Stomach smooth muscle (tissue), 2 donors: ENCODE data around the gene MTMR3.

Experiments used
- H3K27ac ChIP-seq: one replicate; pipeline ENCODE4 v1.7.0; 2013; ENCODE audit warnings: mild to moderate bottlenecking, low read length, inconsistent platforms
- H3K27me3 ChIP-seq, 2 donors: one replicate each; pipeline ENCODE4 v1.7.0; 2013; ENCODE audit warnings: low read length in 2 of 2; ENCODE audit not compliant: insufficient read depth in 2 of 2, control insufficient read depth in 1 of 2
- H3K36me3 ChIP-seq, 2 donors: one replicate each; pipeline ENCODE4 v1.7.0; 2013; ENCODE audit warnings: low read length in 2 of 2; ENCODE audit not compliant: control insufficient read depth in 2 of 2, insufficient read depth in 2 of 2
- H3K4me1 ChIP-seq: one replicate; pipeline ENCODE4 v1.7.0; 2013; ENCODE audit warnings: low read length; ENCODE audit not compliant: control insufficient read depth, insufficient read depth
- H3K4me3 ChIP-seq, 2 donors: one replicate each; pipeline ENCODE4 v1.7.0; 2013; ENCODE audit warnings: low read length in 2 of 2
- H3K9ac ChIP-seq, 2 donors: one replicate each; pipeline ENCODE4 v1.7.0; 2013; ENCODE audit warnings: low read length in 2 of 2, mild to moderate bottlenecking in 1 of 2
- H3K9me3 ChIP-seq, 2 donors: one replicate each; pipeline ENCODE4 v1.7.0; 2013; ENCODE audit warnings: low read length in 2 of 2; ENCODE audit not compliant: control insufficient read depth in 2 of 2
- donor health status: healthy.
- donor health status: Pancreatic carcinoma.

Gene MTMR3

GRCh38 chr22:29940526-29940925 lies 57.6 kb downstream of the MTMR3 start:
- no peaks in the 10 kb centered on the region for H3K36me3 ChIP-seq
- H3K9me3 ChIP-seq: no peaks in the 10 kb centered on the region
- no peak overlapping the region for H3K9ac ChIP-seq
- H3K4me3 ChIP-seq: no peak overlapping the region
- H3K4me1 ChIP-seq: no peaks in the 10 kb centered on the region
- H3K27me3 ChIP-seq: no peaks in the 10 kb centered on the region
- H3K27ac ChIP-seq: no peak overlapping the region

- H3K36me3 ChIP-seq: no peaks in the 10 kb centered on the region
- H3K9me3 ChIP-seq: no peaks in the 10 kb centered on the region
- no peak overlapping the region for H3K9ac ChIP-seq
- H3K4me3 ChIP-seq: no peak overlapping the region
- peaks cover 7% of the 10 kb centered on the region for H3K4me1 ChIP-seq
- no peak overlapping the region for H3K27ac ChIP-seq
- H3K27me3 ChIP-seq: no peaks in the 10 kb centered on the region
Measured at GRCh38 chr22:29944339-29944738, 61.4 kb downstream of the MTMR3 start.

GRCh38 chr22:29945435-29945834 lies 62.5 kb downstream of the MTMR3 start:
- no peaks in the 10 kb centered on the region for H3K36me3 ChIP-seq
- no peak overlapping the region for H3K9ac ChIP-seq
- H3K27me3 ChIP-seq: no peaks in the 10 kb centered on the region
- peaks cover 7% of the 10 kb centered on the region for H3K4me1 ChIP-seq
- no peak overlapping the region for H3K27ac ChIP-seq
- H3K4me3 ChIP-seq: no peak overlapping the region
- H3K9me3 ChIP-seq: no peaks in the 10 kb centered on the region

GRCh38 chr22:29946220-29946619 lies 63.2 kb downstream of the MTMR3 start:
- H3K36me3 ChIP-seq: no peaks in the 10 kb centered on the region
- H3K4me3 ChIP-seq: no peak overlapping the region
- no peaks in the 10 kb centered on the region for H3K9me3 ChIP-seq
- no peaks in the 10 kb centered on the region for H3K27me3 ChIP-seq
- no peak overlapping the region for H3K27ac ChIP-seq
- H3K9ac ChIP-seq: no peak overlapping the region
- H3K4me1 ChIP-seq: peaks cover 7% of the 10 kb centered on the region

- Histone ChIP-seq H3K9me3 (no peaks in the 10 kb centered on the region), H3K4me1 (peaks cover 7% of the 10 kb centered on the region), H3K36me3 (no peaks in the 10 kb centered on the region), H3K9ac (no peak overlapping the region), H3K27me3 (no peaks in the 10 kb centered on the region), H3K4me3 (peak overlapping the region in 1 of 2 donors; percentile 40), H3K27ac (no peak overlapping the region)
Measured at GRCh38 chr22:29947410-29948384, 64.7 kb downstream of the MTMR3 start.

GRCh38 chr22:29948385-29948769 lies 65.4 kb downstream of the MTMR3 start:
- no peak overlapping the region for H3K4me3 ChIP-seq
- H3K36me3 ChIP-seq: no peaks in the 10 kb centered on the region
- no peaks in the 10 kb centered on the region for H3K9me3 ChIP-seq
- no peaks in the 10 kb centered on the region for H3K27me3 ChIP-seq
- no peak overlapping the region for H3K27ac ChIP-seq
- no peak overlapping the region for H3K9ac ChIP-seq
- H3K4me1 ChIP-seq: peaks cover 7% of the 10 kb centered on the region

- Histone ChIP-seq H3K9me3 (no peaks in the 10 kb centered on the region), H3K9ac (no peak overlapping the region), H3K4me1 (peaks cover 7% of the 10 kb centered on the region), H3K36me3 (no peaks in the 10 kb centered on the region), H3K4me3 (no peak overlapping the region), H3K27ac (no peak overlapping the region), H3K27me3 (no peaks in the 10 kb centered on the region)
Measured at GRCh38 chr22:29949872-29950271, 66.9 kb downstream of the MTMR3 start.

GRCh38 chr22:29951791-29952413 lies 68.9 kb downstream of the MTMR3 start:
- no peaks in the 10 kb centered on the region for H3K36me3 ChIP-seq
- H3K9me3 ChIP-seq: no peaks in the 10 kb centered on the region
- no peak overlapping the region for H3K9ac ChIP-seq
- H3K4me1 ChIP-seq: peaks cover 7% of the 10 kb centered on the region
- no peak overlapping the region for H3K27ac ChIP-seq
- H3K4me3 ChIP-seq: no peak overlapping the region
- no peaks in the 10 kb centered on the region for H3K27me3 ChIP-seq

GRCh38 chr22:29954203-29954855 lies 71.4 kb downstream of the MTMR3 start:
- Histone ChIP-seq H3K9me3 (no peaks in the 10 kb centered on the region), H3K36me3 (no peaks in the 10 kb centered on the region), H3K4me3 (no peak overlapping the region), H3K27me3 (no peaks in the 10 kb centered on the region), H3K9ac (no peak overlapping the region), H3K4me1 (no peaks in the 10 kb centered on the region), H3K27ac (no peak overlapping the region)

GRCh38 chr22:29956680-29957079 lies 73.7 kb downstream of the MTMR3 start:
- H3K27me3 ChIP-seq: no peaks in the 10 kb centered on the region
- H3K4me1 ChIP-seq: no peaks in the 10 kb centered on the region
- H3K9me3 ChIP-seq: no peaks in the 10 kb centered on the region
- H3K36me3 ChIP-seq: no peaks in the 10 kb centered on the region
- H3K9ac ChIP-seq: no peak overlapping the region
- no peak overlapping the region for H3K4me3 ChIP-seq
- H3K27ac ChIP-seq: no peak overlapping the region
